HCT116 (cell line): ENCODE results near the gene TNFSF13B. TPM values are rescaled to one million over a fixed set of nuclear protein-coding genes. Genes with fewer than 3 reads are reported as not detected.
"Not testable (repeated sequence)": the region's sequence is repeated elsewhere in the genome, so short reads cannot be mapped to it uniquely, and the experiment has no call there.

ENCODE experiments used
- ATAC-seq: fragments of 200-7000 bp; cut with Tn5 transposase; 2 replicates; pipeline ENCODE4 v1.9.1; 2020; ENCODE audit warnings: mild to moderate bottlenecking, moderate library complexity
- BruUV-seq: library from RNA; stranded (reverse); fragments of 400-500 nt; replicated peaks from 2 replicates; lab custom pipeline; 2021; lab: Mats Ljungman, UMichigan
- CTCF ChIA-PET: fragments of 300-600 bp; sonication (Branson Sonifier 250); formaldehyde crosslinking; loops from one replicate; lab custom pipeline; 2021; ENCODE audit warnings: antibody characterized with exemption; lab: Charles Lee
- POLR2A ChIA-PET: fragments of 300-600, 350-600 bp; sonication (Branson Sonifier 250); formaldehyde crosslinking; loops from one replicate; lab custom pipeline; 2021; ENCODE audit warnings: antibody characterized with exemption; lab: Charles Lee
- RAD21 ChIA-PET, 2 experiments: fragments of 300-600 bp; sonication (Branson Sonifier 250); formaldehyde crosslinking; loops; one replicate each; lab custom pipeline; 2023; ENCODE audit warnings: low total read pairs in 2 of 2; ENCODE audit not compliant: uncharacterized antibody in 2 of 2, unreplicated experiment in 2 of 2, low non-redundant PET in 1 of 2; lab: Charles Lee
- DNase-seq: peaks from one replicate; pipeline ENCODE4 v3.0.0-alpha.2; 2010; ENCODE audit warnings: low read depth, low spot score
- H2AFZ ChIP-seq: fragments of 200-600 bp; shearing (Covaris generic), sonication (generic); 2 replicates; pipeline ENCODE4 v1.6.1; 2017; ENCODE audit warnings: low read depth, mixed run types, mixed read lengths, antibody characterized with exemption, low read length; ENCODE audit not compliant: poor library complexity, severe bottlenecking
- H3K27ac ChIP-seq: 2 replicates; pipeline ENCODE4 v1.5.1; 2012; ENCODE audit warnings: low read depth, low read length
- H3K27me3 ChIP-seq: fragments of 200-600 bp; sonication (generic); 2 replicates; pipeline ENCODE4 v1.6.1; 2016; ENCODE audit warnings: mixed run types, low read length, mixed read lengths; ENCODE audit not compliant: insufficient read depth
- H3K36me3 ChIP-seq, 2 experiments: fragments of 200-500 bp in 1 of 2; fragments of 200-600 bp in 1 of 2; sonication (Bioruptor generic) in 1 of 2; sonication (generic) in 1 of 2; 2 replicates each; pipeline versions ENCODE4 v1.5.1 to v1.6.1; 2014 to 2016; ENCODE audit warnings: low read length in 2 of 2, inconsistent platforms in 1 of 2, mixed read lengths in 1 of 2, mixed run types in 1 of 2; ENCODE audit not compliant: insufficient read depth in 2 of 2, control insufficient read depth in 1 of 2
- H3K4me1 ChIP-seq, 2 experiments: fragments of 200-600 bp in 1 of 2; sonication (generic) in 1 of 2; 2 replicates each; pipeline versions ENCODE4 v1.5.1 to v1.6.1; 2012 to 2017; ENCODE audit warnings: low read length in 2 of 2, inconsistent platforms in 1 of 2, mild to moderate bottlenecking in 1 of 2, mixed read lengths in 1 of 2, mixed run types in 1 of 2, moderate library complexity in 1 of 2; ENCODE audit not compliant: insufficient read depth in 2 of 2, control insufficient read depth in 1 of 2
- H3K4me2 ChIP-seq: fragments of 200-600 bp; sonication (generic); 2 replicates; pipeline ENCODE4 v1.6.1; 2017; ENCODE audit warnings: mixed run types, low read length, mixed read lengths
- H3K4me3 ChIP-seq, 2 experiments: fragments of 200-600 bp in 1 of 2; sonication (generic) in 1 of 2; replicated peaks in 1 of 2; 2 replicates each; pipeline ENCODE4 v1.5.1; 2011 to 2016; ENCODE audit warnings: low read length in 2 of 2, control low read depth in 1 of 2, low read depth in 1 of 2, mild to moderate bottlenecking in 1 of 2, mixed read lengths in 1 of 2, mixed run types in 1 of 2
- H3K79me2 ChIP-seq: fragments of 200-600 bp; sonication (generic); 2 replicates; pipeline ENCODE4 v1.6.1; 2017; ENCODE audit warnings: mild to moderate bottlenecking, mixed run types, low read length, moderate library complexity, mixed read lengths; ENCODE audit not compliant: insufficient read depth
- H3K9ac ChIP-seq: fragments of 200-600 bp; sonication (generic); 2 replicates; pipeline ENCODE4 v1.6.1; 2016; ENCODE audit warnings: low read length, mixed read lengths
- H3K9me2 ChIP-seq: fragments of 200-600 bp; sonication (generic), shearing (Covaris generic); 2 replicates; pipeline ENCODE4 v1.6.1; 2017; ENCODE audit warnings: mixed run types, mild to moderate bottlenecking, moderate library complexity; ENCODE audit not compliant: insufficient read depth
- H3K9me3 ChIP-seq, 2 experiments: fragments of 200-500 bp in 1 of 2; fragments of 200-600 bp in 1 of 2; sonication (Bioruptor generic) in 1 of 2; sonication (generic) in 1 of 2; 2 replicates each; pipeline ENCODE4 v1.6.1; 2014 to 2017; ENCODE audit warnings: low read length in 2 of 2, mixed read lengths in 2 of 2, inconsistent platforms in 1 of 2, low read depth in 1 of 2, mild to moderate bottlenecking in 1 of 2, mixed run types in 1 of 2, moderate library complexity in 1 of 2; ENCODE audit not compliant: control insufficient read depth in 1 of 2, insufficient read depth in 1 of 2
- H4K20me1 ChIP-seq: fragments of 200-600 bp; sonication (generic), shearing (Covaris generic); 2 replicates; pipeline ENCODE4 v1.6.1; 2017; ENCODE audit warnings: mixed run types, mild to moderate bottlenecking, moderate library complexity; ENCODE audit not compliant: insufficient read depth
- ATF3 ChIP-seq: IDR thresholded peaks from 2 replicates; pipeline ENCODE4 v1.6.1; 2012
- CTCF ChIP-seq, 3 experiments: fragments of 200-600 bp in 1 of 3; sonication (generic) in 1 of 3; IDR thresholded peaks in 2 of 3; conservative IDR thresholded peaks in 1 of 3; 2 replicates each; pipeline ENCODE4 v1.5.1; 2012 to 2017; ENCODE audit warnings: low read depth in 2 of 3, low read length in 2 of 3, antibody characterized with exemption in 1 of 3, borderline replicate concordance in 1 of 3, control low read depth in 1 of 3, mild to moderate bottlenecking in 1 of 3, mixed read lengths in 1 of 3, mixed run types in 1 of 3, moderate library complexity in 1 of 3; ENCODE audit not compliant: insufficient read depth in 1 of 3
- EGR1 ChIP-seq: IDR thresholded peaks from 2 replicates; pipeline ENCODE4 v1.6.1; 2012; ENCODE audit warnings: low read depth
- MAX ChIP-seq: IDR thresholded peaks from 2 replicates; pipeline ENCODE4 v1.6.1; 2012
- POLR2A ChIP-seq: IDR thresholded peaks from 2 replicates; pipeline ENCODE4 v1.7.0; 2011; ENCODE audit warnings: borderline replicate concordance; ENCODE audit not compliant: insufficient read depth, insufficient read length; ENCODE audit errors: extremely low read depth
- SRF ChIP-seq: IDR thresholded peaks from 2 replicates; pipeline ENCODE4 v1.6.1; 2012; ENCODE audit warnings: low read depth
- intact Hi-C: fragments of 100-400 bp; cut with micrococcal nuclease; formaldehyde crosslinking; loops from 2 replicates; pipeline ENCODE4 v1.10.0; 2022
- total RNA-seq: library from RNA; stranded (reverse); gene quantifications from one replicate; pipeline ENCODE4 v1.2.1, GENCODE V29; 2021; ENCODE audit not compliant: unreplicated experiment

Gene TNFSF13B
- total RNA-seq, 1 experiment from 2014 or later = 1.3 TPM

- Histone ChIP-seq H4K20me1 (no peaks in the 10 kb centered on the region), H3K79me2 (no peaks in the 10 kb centered on the region), H3K4me3 (no peak overlapping the region), H3K4me2 (no peak overlapping the region), H3K9me3 (no peaks in the 10 kb centered on the region), H3K27me3 (no peaks in the 10 kb centered on the region), H3K9me2 (no peaks in the 10 kb centered on the region), H3K36me3 (no peaks in the 10 kb centered on the region), H3K9ac (no peak overlapping the region), H3K27ac (no peak overlapping the region), H2AFZ (no peak overlapping the region), H3K4me1 (no peaks in the 10 kb centered on the region)
- DNase-seq (no peak), ATAC-seq (no peak)
- ChIA-PET CTCF (no interaction called here), POLR2A (no interaction called here), RAD21 (no interaction called here)
- no TSS peak for BruUV-seq
- TF ChIP-seq POLR2A (no peak), EGR1 (no peak), SRF (no peak), ATF3 (no peak), CTCF (IDR thresholded peaks at IDR 0.05 in 2 of 3, conservative IDR thresholded peaks at IDR 0.05 in 1 of 3; ENCODE audit: borderline replicate concordance in 1 of 3, insufficient read depth in 1 of 3, low read depth in 2 of 3, low read length in 2 of 3) (no peak), MAX (no peak)
- intact Hi-C loops = no loop called here
Observed at GRCh38 chr13:108267347-108267746, 2.2 kb upstream of the TNFSF13B start.

GRCh38 chr13:108267855-108268254, 1.7 kb upstream of the TNFSF13B start:
- ATAC-seq, H3K4me3 ChIP-seq, H4K20me1 ChIP-seq, H3K9me2 ChIP-seq, BruUV-seq, H3K36me3 ChIP-seq, POLR2A ChIA-PET, H3K27ac ChIP-seq, intact Hi-C loops, H3K9me3 ChIP-seq, RAD21 ChIA-PET, H3K9ac ChIP-seq, H3K4me1 ChIP-seq, DNase-seq, H2AFZ ChIP-seq, H3K4me2 ChIP-seq, CTCF ChIA-PET, H3K27me3 ChIP-seq, H3K79me2 ChIP-seq: not testable (repeated sequence)
